ENCODE measurements around the gene PRDM16.

DNA sequence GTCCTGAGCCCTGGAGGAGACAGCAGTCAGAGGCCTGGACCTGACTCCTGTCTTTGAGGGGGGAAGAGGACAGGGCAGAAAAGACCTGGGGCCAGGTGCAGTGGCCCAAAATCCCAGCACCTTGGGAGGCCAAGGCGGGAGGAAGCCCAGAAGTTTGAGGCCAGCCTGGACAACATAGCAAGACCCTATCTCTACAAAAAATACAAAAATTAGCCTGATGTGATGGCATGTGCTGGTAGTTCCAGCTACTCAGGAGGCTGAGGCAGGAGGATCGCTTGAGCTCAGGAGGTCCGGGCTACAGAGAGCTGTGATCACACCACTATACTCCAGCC is 280.9 kb downstream of the PRDM16 start:
- TF ChIP-seq, protein P1, sequence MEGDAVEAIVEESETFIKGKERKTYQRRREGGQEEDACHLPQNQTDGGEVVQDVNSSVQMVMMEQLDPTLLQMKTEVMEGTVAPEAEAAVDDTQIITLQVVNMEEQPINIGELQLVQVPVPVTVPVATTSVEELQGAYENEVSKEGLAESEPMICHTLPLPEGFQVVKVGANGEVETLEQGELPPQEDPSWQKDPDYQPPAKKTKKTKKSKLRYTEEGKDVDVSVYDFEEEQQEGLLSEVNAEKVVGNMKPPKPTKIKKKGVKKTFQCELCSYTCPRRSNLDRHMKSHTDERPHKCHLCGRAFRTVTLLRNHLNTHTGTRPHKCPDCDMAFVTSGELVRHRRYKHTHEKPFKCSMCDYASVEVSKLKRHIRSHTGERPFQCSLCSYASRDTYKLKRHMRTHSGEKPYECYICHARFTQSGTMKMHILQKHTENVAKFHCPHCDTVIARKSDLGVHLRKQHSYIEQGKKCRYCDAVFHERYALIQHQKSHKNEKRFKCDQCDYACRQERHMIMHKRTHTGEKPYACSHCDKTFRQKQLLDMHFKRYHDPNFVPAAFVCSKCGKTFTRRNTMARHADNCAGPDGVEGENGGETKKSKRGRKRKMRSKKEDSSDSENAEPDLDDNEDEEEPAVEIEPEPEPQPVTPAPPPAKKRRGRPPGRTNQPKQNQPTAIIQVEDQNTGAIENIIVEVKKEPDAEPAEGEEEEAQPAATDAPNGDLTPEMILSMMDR (optimal IDR thresholded peaks at IDR 0.05 in 1 of 3, IDR thresholded peaks at IDR 0.05 in 1 of 3, conservative IDR thresholded peaks at IDR 0.05 in 1 of 3; ENCODE audit: extremely low read depth in 1 of 3, insufficient read depth in 2 of 3, low read length in 3 of 3), result no peak
- no peak for TF ChIP-seq EZH2 (IDR thresholded peaks at IDR 0.05; ENCODE audit: low read length)
